Stimulated activated effector memory CD8-positive, alpha-beta T cell treated with anti-CD3 and anti-CD28 coated beads, Interleukin-12 subunit alpha, Interleukin-12 subunit beta, amount 100 ng/mL, for 72 hours (primary cell): ENCODE data around the gene ZBTB24.

Experiments
- ATAC-seq: fragments of 150-1000 bp; cut with Tn5 transposase; 2 replicates; pipeline ENCODE4 v1.10.0; 2021
- DNase-seq, 2 donors: peaks; one replicate each; pipeline ENCODE4 v3.0.0; 2021 to 2022; ENCODE audit warnings: low spot score in 2 of 2
- H3K27ac Mint-ChIP-seq: one replicate; pipeline ENCODE4 v1.8.0; 2022; ENCODE audit warnings: mild to moderate bottlenecking, mixed read lengths
- H3K36me3 Mint-ChIP-seq: one replicate; pipeline ENCODE4 v1.8.0; 2022; ENCODE audit warnings: mild to moderate bottlenecking, mixed read lengths
- H3K4me1 Mint-ChIP-seq: one replicate; pipeline ENCODE4 v1.8.0; 2022; ENCODE audit warnings: mixed read lengths
- H3K4me3 Mint-ChIP-seq: one replicate; pipeline ENCODE4 v1.8.0; 2022; ENCODE audit warnings: mild to moderate bottlenecking, mixed read lengths
- H3K9me3 Mint-ChIP-seq: one replicate; pipeline ENCODE4 v1.8.0; 2022; ENCODE audit warnings: mixed read lengths

ZBTB24 gene

GRCh38 chr6:109484122-109484521 lies 1.1 kb upstream of the ZBTB24 start:
- peak in 1 of 2 donors; percentile 41 for DNase-seq
- no peak for ATAC-seq
- peaks cover 28% of the 10 kb centered on the region for H3K36me3 Mint-ChIP-seq
- peaks cover 39% of the 10 kb centered on the region for H3K4me1 Mint-ChIP-seq
- no peak overlapping the region for H3K27ac Mint-ChIP-seq
- no peaks in the 10 kb centered on the region for H3K9me3 Mint-ChIP-seq
- peak overlapping the region; percentile 84 for H3K4me3 Mint-ChIP-seq

DNA sequence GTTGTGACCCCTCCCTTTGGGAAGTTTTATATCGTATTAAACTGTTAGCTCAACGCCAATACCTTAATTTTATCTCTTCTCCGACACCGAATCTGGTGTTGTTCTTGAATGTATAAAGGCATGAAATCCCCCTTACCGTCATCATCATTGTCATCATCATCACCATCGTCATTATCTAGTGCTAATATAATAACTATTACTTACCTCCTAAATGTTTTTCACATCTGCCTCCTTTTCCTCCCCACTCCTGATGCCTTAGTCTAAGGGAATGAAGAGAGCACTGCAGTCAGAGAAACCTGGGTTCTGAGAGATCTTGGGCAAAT lies 677 bp upstream of the ZBTB24 start:
- Mint-ChIP-seq H3K36me3 (peaks cover 32% of the 10 kb centered on the region), H3K9me3 (no peaks in the 10 kb centered on the region), H3K27ac (peak overlapping the region; percentile 9), H3K4me1 (peaks cover 43% of the 10 kb centered on the region), H3K4me3 (peak overlapping the region; percentile 84)
- ATAC-seq (peak; percentile 9), DNase-seq (no peak)

GRCh38 chr6:109480993-109481480 lies 2.0 kb downstream of the ZBTB24 start:
- no peaks in the 10 kb centered on the region for H3K9me3 Mint-ChIP-seq
- ATAC-seq: no peak
- H3K4me1 Mint-ChIP-seq: peaks cover 62% of the 10 kb centered on the region
- H3K4me3 Mint-ChIP-seq: peak overlapping the region; percentile 84
- DNase-seq: peak in 1 of 2 donors; percentile 49
- no peak overlapping the region for H3K27ac Mint-ChIP-seq
- peaks cover 59% of the 10 kb centered on the region for H3K36me3 Mint-ChIP-seq

DNA sequence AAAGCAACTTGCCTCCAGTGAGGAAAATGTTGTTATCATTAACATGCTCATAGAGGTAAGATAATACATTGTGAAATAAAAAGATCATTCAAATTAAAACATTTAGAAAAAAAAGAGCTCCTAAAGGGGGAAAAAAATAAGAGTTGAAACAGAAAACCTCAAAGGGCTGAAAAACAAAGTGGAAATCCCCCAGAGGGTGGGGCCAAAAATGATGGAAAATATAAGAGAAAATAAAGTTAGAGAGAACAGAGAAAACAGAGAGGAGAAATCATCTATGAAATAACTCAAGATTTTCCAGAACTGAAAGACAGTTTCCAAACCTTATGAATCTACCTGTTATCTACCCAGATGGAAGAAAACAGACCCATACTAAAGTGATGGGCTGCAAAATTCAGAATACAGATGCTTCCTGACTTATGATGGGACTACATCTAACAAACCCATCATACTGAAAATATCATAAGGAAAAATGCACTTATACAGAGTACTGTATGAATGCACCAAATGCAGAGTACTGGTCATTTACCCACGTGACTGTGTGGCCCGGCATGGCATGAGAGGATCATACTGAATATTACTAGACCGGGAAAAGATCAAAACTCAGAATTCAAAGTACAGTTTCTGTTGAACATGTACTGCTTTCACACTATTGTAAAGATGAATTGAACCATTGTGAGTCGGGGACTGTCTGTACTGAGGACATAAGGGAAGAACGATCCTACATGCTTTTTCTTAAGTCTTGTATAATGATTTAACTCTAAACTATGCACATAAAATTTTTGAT lies 4.0 kb downstream of the ZBTB24 start:
- Mint-ChIP-seq H3K36me3 (peaks cover 79% of the 10 kb centered on the region), H3K27ac (peak overlapping the region; percentile 86), H3K4me3 (peak overlapping the region; percentile 84), H3K4me1 (peaks cover 67% of the 10 kb centered on the region), H3K9me3 (no peaks in the 10 kb centered on the region)
- DNase-seq: peak in 1 of 2 donors; percentile 46
- no peak for ATAC-seq

GRCh38 chr6:109478222-109478805 lies 4.7 kb downstream of the ZBTB24 start:
- no peak for ATAC-seq
- peak in 1 of 2 donors; percentile 38 for DNase-seq
- peak overlapping the region; percentile 87 for H3K27ac Mint-ChIP-seq
- H3K4me1 Mint-ChIP-seq: peaks cover 66% of the 10 kb centered on the region
- no peaks in the 10 kb centered on the region for H3K9me3 Mint-ChIP-seq
- H3K4me3 Mint-ChIP-seq: peak overlapping the region; percentile 84
- H3K36me3 Mint-ChIP-seq: peaks cover 86% of the 10 kb centered on the region

- peaks cover 92% of the 10 kb centered on the region for H3K36me3 Mint-ChIP-seq
These were observed 5.3 kb downstream of the ZBTB24 start for GRCh38 chr6:109477725-109478124.

DNA sequence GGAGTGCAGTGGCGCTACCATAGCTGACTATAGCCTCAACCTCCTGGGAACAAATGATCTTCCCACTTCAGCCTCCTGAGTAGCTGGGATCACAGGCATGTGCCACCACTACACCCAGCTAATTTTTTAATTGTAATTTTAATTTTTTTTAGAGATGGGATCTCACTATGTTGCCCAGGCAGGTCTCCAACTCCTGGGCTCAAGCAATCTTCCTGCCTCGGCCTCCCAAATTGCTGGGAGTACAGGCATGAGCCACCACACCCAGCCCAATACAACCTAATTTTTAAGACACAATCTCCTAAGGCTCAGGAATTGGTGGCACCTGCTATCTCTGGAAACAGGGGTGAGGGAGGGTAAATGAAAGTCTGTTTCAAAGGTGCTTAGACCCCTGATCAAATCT lies 5.8 kb downstream of the ZBTB24 start:
- peak overlapping the region; percentile 87 for H3K27ac Mint-ChIP-seq
- peaks cover 92% of the 10 kb centered on the region for H3K36me3 Mint-ChIP-seq
- no peak for ATAC-seq
- DNase-seq: peak in 1 of 2 donors; percentile 33
- H3K9me3 Mint-ChIP-seq: no peaks in the 10 kb centered on the region
- peaks cover 72% of the 10 kb centered on the region for H3K4me1 Mint-ChIP-seq
- peak overlapping the region; percentile 84 for H3K4me3 Mint-ChIP-seq

More at GRCh38 chr6:109477725-109478124, 5.3 kb downstream of the ZBTB24 start:
- Mint-ChIP-seq H3K27ac (peak overlapping the region; percentile 87), H3K9me3 (no peaks in the 10 kb centered on the region), H3K4me1 (peaks cover 71% of the 10 kb centered on the region), H3K4me3 (peak overlapping the region; percentile 84)
- peak; percentile 58 for ATAC-seq
- DNase-seq: peak in 1 of 2 donors; percentile 49

GRCh38 chr6:109475625-109476024 lies 7.4 kb downstream of the ZBTB24 start:
- H3K9me3 Mint-ChIP-seq: no peaks in the 10 kb centered on the region
- peaks cover 95% of the 10 kb centered on the region for H3K36me3 Mint-ChIP-seq
- H3K27ac Mint-ChIP-seq: peak overlapping the region; percentile 30

DNA sequence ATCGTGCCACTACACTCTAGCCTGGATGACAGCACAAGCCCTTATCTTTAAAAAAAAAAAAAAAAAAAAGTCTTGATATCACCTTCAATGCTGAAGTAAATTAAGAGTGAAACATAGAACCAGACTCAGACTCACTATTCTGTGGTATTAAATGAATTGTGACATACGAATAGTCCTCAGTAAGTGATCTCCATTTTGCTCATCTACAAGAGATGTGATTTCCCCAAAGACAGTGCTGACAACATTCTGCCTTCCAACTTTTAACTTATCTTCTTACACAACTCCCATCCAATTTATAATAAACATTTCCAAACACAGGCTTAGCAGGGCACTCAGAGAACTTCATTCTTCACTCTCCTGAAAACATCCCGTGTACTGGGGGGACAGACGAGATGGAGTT lies 8.0 kb downstream of the ZBTB24 start:
- no peaks in the 10 kb centered on the region for H3K9me3 Mint-ChIP-seq
- peaks cover 73% of the 10 kb centered on the region for H3K4me1 Mint-ChIP-seq
- peaks cover 100% of the 10 kb centered on the region for H3K36me3 Mint-ChIP-seq
- peak overlapping the region; percentile 25 for H3K4me3 Mint-ChIP-seq
- H3K27ac Mint-ChIP-seq: no peak overlapping the region
- DNase-seq: peak in 1 of 2 donors; percentile 40
- peak; percentile 88 for ATAC-seq

More at GRCh38 chr6:109475625-109476024, 7.4 kb downstream of the ZBTB24 start:
- Mint-ChIP-seq H3K4me3 (peak overlapping the region; percentile 25), H3K4me1 (peaks cover 74% of the 10 kb centered on the region)
- ATAC-seq (no peak), DNase-seq (peak in 1 of 2 donors; percentile 41)

DNA sequence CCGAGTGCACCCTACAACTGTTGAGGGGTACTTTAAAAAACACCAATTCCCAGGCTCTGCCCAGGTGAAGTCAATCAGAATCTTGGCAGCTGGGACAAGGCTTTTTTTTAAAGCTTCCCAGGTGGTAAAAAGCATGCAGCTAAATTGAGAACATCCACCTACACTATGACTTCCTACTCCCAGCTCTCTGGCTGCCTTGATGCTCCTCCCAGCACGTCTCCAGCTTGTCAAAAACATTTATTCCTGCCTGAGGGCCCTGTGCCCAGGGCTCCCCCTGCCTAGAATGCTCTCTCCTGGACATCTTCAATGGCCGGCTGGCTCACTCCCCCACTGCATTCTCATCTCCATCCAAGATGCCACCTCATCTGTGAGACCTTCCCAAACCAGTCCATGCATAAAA lies 9.9 kb downstream of the ZBTB24 start:
- peaks cover 65% of the 10 kb centered on the region for H3K4me1 Mint-ChIP-seq
- peak overlapping the region; percentile 22 for H3K4me3 Mint-ChIP-seq
- no peaks in the 10 kb centered on the region for H3K9me3 Mint-ChIP-seq
- ATAC-seq (no peak), DNase-seq (peak in 1 of 2 donors; percentile 46)
- H3K27ac Mint-ChIP-seq: peak overlapping the region; percentile 35
- peaks cover 100% of the 10 kb centered on the region for H3K36me3 Mint-ChIP-seq

- DNase-seq: peak in 1 of 2 donors; percentile 49
- Mint-ChIP-seq H3K9me3 (no peaks in the 10 kb centered on the region), H3K36me3 (peaks cover 100% of the 10 kb centered on the region), H3K4me3 (peak overlapping the region; percentile 22), H3K4me1 (peaks cover 58% of the 10 kb centered on the region), H3K27ac (peak overlapping the region; percentile 35)
- ATAC-seq: peak; percentile 59
These were observed 10.7 kb downstream of the ZBTB24 start for GRCh38 chr6:109472132-109472995.

DNA sequence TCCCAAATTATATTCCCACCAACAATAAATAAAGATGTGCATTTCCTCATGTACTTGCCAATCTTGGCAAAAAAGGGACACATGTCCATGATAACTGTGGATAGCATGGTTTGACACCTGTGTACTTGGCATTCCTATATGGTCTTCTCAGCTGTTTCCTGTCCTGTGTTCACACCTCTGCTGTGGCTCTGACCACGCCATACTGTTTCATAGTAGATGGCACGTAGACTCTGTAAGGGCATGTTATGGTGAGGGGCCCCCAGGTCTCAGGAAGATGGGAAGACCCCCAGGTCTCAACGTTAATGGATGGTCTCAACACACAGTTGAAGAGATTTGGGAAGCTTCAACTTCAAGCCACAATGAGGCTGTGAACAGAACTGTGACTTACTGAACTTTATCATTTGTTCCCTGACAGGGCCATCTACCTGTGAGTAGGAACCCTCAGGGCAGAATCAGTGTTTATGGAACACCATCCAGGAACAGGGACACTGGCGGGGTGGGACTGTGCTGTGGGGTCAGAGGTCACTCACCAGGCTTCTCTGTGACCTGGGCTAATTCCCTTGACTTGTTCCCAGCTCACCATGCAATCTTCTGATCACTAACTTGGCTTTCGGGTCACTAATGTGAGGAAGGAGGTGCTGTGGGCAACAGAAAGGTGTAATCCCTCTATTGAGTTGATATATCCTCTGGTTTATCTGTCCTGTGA lies 11.8 kb downstream of the ZBTB24 start:
- ATAC-seq: no peak
- peaks cover 100% of the 10 kb centered on the region for H3K36me3 Mint-ChIP-seq
- peaks cover 54% of the 10 kb centered on the region for H3K4me1 Mint-ChIP-seq
- no peaks in the 10 kb centered on the region for H3K9me3 Mint-ChIP-seq
- DNase-seq: peak in 1 of 2 donors; percentile 36
- H3K4me3 Mint-ChIP-seq: peak overlapping the region; percentile 22
- H3K27ac Mint-ChIP-seq: peak overlapping the region; percentile 35

DNA sequence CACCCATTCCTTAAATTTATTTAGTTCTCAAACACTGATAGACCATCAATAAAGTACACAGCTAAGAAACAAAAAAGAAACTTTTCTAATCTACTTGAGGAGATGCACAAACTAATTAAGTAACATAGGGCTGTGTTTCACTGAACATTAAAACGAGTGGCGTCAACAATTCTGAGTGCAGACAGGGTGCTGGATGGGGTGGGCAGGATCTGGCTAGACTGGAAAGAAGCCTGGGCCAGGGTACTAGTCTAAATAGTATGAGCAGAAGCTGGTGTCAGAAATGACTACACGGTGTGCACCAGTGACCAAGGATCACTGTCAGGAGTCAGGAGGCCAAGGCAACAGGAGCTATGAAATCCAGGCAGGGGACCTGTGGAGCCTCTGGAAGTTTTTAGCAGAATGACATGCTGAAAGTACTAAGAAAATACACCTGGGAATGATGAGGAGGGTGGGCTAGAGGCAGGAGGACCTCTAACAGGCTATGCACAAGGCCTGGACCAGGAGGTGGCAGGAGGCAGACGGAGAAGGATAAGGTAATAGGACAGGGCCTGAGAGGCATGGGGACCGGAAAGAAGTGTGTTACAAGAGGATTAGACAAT lies 13.3 kb downstream of the ZBTB24 start:
- ATAC-seq (no peak), DNase-seq (peak in 1 of 2 donors; percentile 39)
- peaks cover 43% of the 10 kb centered on the region for H3K4me1 Mint-ChIP-seq
- peaks cover 100% of the 10 kb centered on the region for H3K36me3 Mint-ChIP-seq
- H3K9me3 Mint-ChIP-seq: no peaks in the 10 kb centered on the region
- H3K27ac Mint-ChIP-seq: peak overlapping the region; percentile 63
- H3K4me3 Mint-ChIP-seq: no peak overlapping the region

DNA sequence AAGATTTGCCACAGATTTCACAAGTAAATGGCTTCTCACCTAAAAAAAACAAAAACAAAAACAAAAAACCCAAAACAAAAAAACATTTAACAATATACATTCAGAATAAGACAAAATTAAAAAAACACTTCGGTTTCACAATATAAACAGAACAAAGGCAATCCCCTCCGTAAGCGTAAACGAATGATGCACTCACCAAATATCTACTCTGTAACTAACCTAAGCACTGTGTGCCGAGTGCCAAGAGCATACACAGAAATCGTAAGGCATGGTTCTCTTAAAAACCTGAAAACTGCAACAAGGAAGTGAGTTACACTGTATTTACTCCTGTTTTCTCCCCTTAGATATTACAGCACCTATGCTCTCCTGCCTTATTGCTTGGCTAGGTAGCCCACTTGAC lies 15.3 kb downstream of the ZBTB24 start:
- Mint-ChIP-seq H3K36me3 (peaks cover 100% of the 10 kb centered on the region), H3K27ac (peak overlapping the region; percentile 1), H3K4me1 (peaks cover 38% of the 10 kb centered on the region), H3K9me3 (no peaks in the 10 kb centered on the region), H3K4me3 (no peak overlapping the region)
- ATAC-seq: no peak
- DNase-seq: no peak
